Suprapubic skin (tissue), 3 donors: Measurements from ENCODE around the gene EED.

Source experiments
- CTCF ChIP-seq, 2 donors: fragments of 200-600 bp in 1 of 2; fragments of 450-650 bp in 1 of 2; sonication (generic) in 1 of 2; IDR thresholded peaks; one replicate each; pipeline ENCODE4 v1.5.1; 2016 to 2019; ENCODE audit warnings: antibody characterized with exemption in 2 of 2, mild to moderate bottlenecking in 1 of 2, moderate library complexity in 1 of 2
- POLR2AphosphoS5 ChIP-seq, 3 donors: sonication (generic); formaldehyde crosslinking; IDR thresholded peaks; one replicate each; pipeline ENCODE4 v1.6.1; 2017; ENCODE audit warnings: antibody characterized with exemption in 3 of 3

- TF ChIP-seq CTCF (IDR thresholded peaks at IDR 0.05): no peak
- TF ChIP-seq POLR2AphosphoS5 (IDR thresholded peaks at IDR 0.05): no peak
These were observed 43.1 kb upstream of the EED start for GRCh38 chr11:86201371-86201884.
